ENCODE measurements around the gene STRN.
A peak's percentile ranks its signal among the peaks of the same experiment; 100 is the strongest.
"Not testable (repeated sequence)": the region's sequence is repeated elsewhere in the genome, so short reads cannot be mapped to it uniquely, and the experiment has no call there.

STRN gene

GRCh38 chr2:36966370-36967235 is at the start of gene STRN:
STRN (minus strand) TSS chr2:36966536; CDS start chr2:36966463, 73 bp downstream.
- peak; percentile 67 for DNase-seq

GRCh38 chr2:37013315-37013641 is 46.9 kb upstream of the STRN start:
- DNase-seq = no peak

- DNase-seq = no peak
Observed at GRCh38 chr2:37011130-37011529, 44.8 kb upstream of the STRN start.

- DNase-seq = no peak
Observed at GRCh38 chr2:37005118-37005868, 39.0 kb upstream of the STRN start.

GRCh38 chr2:37000988-37001556 is 34.7 kb upstream of the STRN start:
- DNase-seq = no peak

GRCh38 chr2:37000318-37000717 is 34.0 kb upstream of the STRN start:
- no peak for DNase-seq

- not testable (repeated sequence) for DNase-seq
Observed at GRCh38 chr2:36999416-36999815, 33.1 kb upstream of the STRN start.

GRCh38 chr2:36993841-36994620 is 27.7 kb upstream of the STRN start:
- DNase-seq = no peak

- no peak for DNase-seq
Observed at GRCh38 chr2:36988008-36988407, 21.7 kb upstream of the STRN start.

GRCh38 chr2:36982467-36982866 is 16.1 kb upstream of the STRN start:
- no peak for DNase-seq

- no peak for DNase-seq
Observed at GRCh38 chr2:36981911-36982310, 15.6 kb upstream of the STRN start.

GRCh38 chr2:36979007-36979406 is 12.7 kb upstream of the STRN start:
- DNase-seq = not testable (repeated sequence)

- DNase-seq = no peak
Observed at GRCh38 chr2:36976065-36976464, 9.7 kb upstream of the STRN start.

- no peak for DNase-seq
Observed at GRCh38 chr2:36975306-36975705, 9.0 kb upstream of the STRN start.

- no peak for DNase-seq
Observed at GRCh38 chr2:36973320-36973719, 7.0 kb upstream of the STRN start.

- no peak for DNase-seq
Observed at GRCh38 chr2:36971990-36972389, 5.7 kb upstream of the STRN start.

GRCh38 chr2:36967236-36967876 is 1.0 kb upstream of the STRN start:
- no peak for DNase-seq

- DNase-seq = no peak
Observed at GRCh38 chr2:36965751-36966369, 476 bp downstream of the STRN start.

- DNase-seq = no peak
Observed at GRCh38 chr2:36965206-36965605, 1.1 kb downstream of the STRN start.

GRCh38 chr2:36964496-36965058 is 1.8 kb downstream of the STRN start:
- no peak for DNase-seq

- DNase-seq = no peak
Observed at GRCh38 chr2:36963734-36964133, 2.6 kb downstream of the STRN start.

- no peak for DNase-seq
Observed at GRCh38 chr2:36963106-36963505, 3.2 kb downstream of the STRN start.

All from cortex of kidney (tissue), 1 donor.